HG02763 (cell line): ENCODE results near the gene POLR1D.
"Not testable (repeated sequence)": the region's sequence is repeated elsewhere in the genome, so short reads cannot be mapped to it uniquely, and the experiment has no call there.

Source experiments
- ATAC-seq: cut with Tn5 transposase; IDR thresholded peaks from one replicate; pipeline ENCODE4 v1.9.1; 2021; ENCODE audit warnings: mild to moderate bottlenecking, moderate library complexity; ENCODE audit not compliant: unreplicated experiment

Gene POLR1D

DNA sequence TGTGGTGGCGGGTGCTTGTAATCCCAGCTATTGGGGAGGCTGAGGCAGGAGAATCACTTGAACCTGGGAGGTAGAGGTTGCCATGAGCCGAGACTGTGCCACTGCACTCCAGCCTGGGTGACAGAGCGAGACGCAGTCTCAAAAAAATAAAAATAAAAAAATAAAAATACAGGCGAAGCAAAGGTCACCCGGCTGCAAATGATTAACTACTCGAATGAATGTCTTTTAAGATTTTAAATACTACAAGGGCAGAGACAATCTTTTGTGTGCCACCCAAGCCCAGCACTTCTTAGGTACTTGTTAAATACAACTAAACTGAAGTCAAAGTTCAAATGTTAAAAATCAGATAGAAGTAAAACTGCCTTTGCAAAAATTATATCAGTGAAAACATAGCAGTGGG, 8.1 kb upstream of the POLR1D start:
- no peak for ATAC-seq

DNA sequence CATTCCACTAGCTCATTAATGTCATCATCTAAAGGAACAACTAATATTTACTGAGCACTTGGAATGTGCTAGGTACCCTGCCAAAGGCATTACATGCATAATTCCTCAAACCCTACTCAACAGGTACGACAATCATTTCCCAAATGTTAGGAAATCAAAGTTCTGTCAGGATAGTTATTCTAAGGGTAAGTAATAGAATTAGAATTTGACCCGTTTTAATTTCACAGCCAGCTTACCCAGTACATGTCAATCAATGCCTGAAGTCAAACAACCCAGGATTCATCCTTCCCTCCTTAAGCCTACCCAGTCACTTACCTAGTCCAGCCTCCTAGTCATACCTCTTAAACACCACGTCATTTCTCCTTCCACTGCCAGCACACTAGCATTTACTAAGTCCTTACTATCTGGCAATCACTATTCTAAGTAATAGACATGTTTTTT, 3.8 kb upstream of the POLR1D start:
- ATAC-seq, result no peak

DNA sequence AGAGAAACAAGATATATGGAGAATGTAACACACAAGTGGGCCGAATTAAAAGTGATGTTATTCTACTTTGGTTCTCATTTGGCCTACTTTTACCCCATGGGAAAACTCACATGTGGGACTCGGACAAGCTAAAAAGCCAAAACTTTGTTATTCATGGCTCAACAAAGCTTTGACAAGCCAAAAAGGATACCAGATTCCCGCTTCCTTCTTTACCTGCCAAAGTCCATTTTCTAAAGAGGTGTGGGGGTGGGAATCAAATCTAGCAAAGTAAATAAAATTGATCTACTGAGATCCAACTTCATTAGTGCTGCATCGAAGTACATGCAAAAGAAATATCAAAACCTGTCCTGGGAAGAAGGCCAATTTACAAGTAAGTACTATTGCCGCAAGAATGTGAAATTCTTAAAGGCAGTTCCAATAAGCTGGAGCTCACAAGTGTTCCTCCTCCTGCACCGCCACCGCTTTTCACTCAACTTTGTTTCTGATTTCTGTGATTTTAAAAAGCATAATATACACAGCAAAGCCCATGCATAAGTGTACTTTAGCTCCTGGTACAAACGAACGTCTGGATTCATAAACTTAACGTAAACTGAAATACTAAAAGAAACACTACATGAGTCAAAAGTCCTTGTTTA, 2.5 kb upstream of the POLR1D start:
- no peak for ATAC-seq

DNA sequence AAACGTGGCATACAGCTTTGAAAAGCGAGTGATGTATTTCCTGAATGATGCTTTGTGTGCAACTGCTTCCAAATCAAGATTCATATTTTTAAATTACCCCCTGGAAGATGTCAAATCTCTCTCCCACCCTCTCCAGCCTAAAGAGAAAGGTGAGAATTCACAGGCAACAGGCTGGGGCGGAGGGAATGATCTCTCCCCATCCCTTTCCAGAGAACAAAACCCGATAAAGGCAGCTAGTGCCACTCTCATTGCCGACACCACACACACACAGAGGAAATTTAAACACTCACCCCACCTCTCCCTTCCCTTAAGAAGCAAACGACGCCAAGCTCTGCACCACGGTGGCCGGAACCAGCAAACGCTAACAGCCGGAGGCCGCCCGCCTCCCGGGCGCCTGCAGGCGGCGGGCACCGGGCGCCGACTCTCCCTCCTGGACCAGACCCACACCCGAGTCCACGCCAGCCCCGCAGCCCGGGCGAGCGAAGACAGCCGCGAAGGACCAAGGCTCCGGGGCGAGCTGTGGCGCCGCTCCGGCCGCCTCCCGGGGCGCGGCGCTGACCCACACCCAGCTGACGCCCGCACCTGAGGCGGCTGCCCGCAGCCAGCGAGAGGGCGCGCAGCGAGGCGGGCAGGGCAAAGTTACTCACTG, 1.8 kb upstream of the POLR1D start:
- peak; percentile 30 for ATAC-seq

DNA sequence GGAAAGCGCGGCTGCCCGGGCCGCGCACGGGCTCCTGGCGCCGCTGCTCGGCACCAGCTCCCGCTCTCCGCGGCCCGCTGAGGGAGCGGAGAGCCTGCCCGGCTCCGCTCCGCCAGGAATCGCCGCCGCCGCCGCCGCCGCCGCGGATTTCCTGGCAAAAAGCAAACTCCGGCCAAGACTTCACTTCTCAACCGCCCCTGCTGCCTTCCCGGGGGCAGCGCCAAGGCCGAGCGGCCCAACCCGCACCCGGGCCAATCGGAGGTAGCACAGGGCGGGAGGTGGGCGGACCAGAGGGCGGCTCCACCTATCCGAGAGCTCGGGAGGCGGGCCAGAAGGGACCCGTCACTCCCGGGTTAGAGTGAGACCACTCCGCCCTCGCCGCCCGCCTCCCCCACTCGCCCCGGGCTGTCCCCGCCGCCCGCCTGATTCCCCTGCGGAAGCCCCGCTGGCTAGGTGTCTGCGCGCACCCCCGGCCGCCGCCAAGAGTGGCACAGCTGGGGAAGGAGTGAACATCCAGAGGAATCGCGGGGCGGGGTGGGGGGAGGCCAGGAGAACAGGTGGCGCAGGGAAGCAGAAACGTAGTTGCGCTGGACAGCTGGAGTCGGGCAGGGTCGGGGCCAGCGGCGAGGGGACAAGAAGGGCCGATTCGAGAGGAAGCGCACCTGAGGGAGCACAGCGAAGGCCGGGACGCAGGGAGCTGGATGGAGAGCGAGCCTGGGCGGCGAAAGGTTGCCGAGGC, 1.1 kb upstream of the POLR1D start, which contains the start of gene LNX2:
LNX2 (minus strand) TSS at position 153 of the 739 bp plus-strand sequence. CDS start 38,826 bp downstream, outside the sequence.
- peak; percentile 87 for ATAC-seq

- ATAC-seq, result no peak
Measured at GRCh38 chr13:27621116-27621365, 651 bp upstream of the POLR1D start.

- no peak for ATAC-seq
Measured at GRCh38 chr13:27622102-27622820, 569 bp downstream of the POLR1D start.

DNA sequence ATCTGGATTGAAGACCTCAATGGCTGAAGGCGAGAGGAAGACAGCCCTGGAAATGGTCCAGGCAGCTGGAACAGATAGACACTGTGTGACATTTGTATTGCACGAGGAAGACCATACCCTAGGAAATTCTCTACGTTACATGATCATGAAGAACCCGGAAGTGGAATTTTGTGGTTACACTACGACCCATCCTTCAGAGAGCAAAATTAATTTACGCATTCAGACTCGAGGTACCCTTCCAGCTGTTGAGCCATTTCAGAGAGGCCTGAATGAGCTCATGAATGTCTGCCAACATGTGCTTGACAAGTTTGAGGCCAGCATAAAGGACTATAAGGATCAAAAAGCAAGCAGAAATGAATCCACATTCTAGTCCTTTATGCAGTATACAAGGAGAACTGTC, 1.2 kb downstream of the POLR1D start:
- ATAC-seq, result no peak

DNA sequence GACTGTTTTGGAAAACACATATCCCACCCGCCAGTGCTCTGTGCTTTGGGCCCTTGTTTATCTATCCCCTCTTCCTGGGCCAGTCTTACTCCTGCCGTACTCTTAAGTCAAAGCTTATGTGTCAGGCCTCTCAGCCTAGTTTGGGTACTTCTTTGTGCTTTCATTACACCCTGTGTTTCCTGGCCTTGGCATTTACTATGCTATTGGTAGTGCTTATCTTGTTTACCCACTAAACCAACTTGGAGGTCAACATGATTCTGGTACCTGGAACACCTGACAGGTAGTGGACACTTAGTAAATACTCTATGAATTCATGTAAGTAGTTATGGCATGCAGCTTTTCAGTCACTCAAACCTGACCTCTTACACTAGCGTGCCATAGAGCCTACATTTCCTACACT, 2.4 kb downstream of the POLR1D start:
- no peak for ATAC-seq

DNA sequence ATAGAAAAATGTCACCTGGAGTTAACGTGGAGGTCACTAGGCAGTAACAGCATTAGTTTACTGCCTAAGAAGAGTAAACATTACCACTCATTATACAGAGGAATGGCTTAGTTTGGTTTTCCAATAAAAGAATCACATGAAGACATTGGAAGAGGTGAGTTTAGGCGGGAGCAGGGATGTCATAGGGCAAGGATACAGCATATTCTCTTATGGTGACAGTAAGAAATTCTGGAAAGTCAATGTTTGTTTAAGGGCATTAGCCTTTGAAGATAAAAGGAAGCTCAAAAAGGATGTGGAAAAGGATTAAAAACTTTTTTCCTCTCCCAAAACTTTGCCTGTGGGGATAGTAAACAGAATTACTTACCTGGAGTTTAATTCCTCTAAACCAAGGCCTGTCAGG, 4.1 kb downstream of the POLR1D start:
- ATAC-seq, result no peak

- ATAC-seq, result no peak
Measured at GRCh38 chr13:27627380-27627779, 5.7 kb downstream of the POLR1D start.

GRCh38 chr13:27628081-27628480, 6.4 kb downstream of the POLR1D start:
- ATAC-seq, result no peak

DNA sequence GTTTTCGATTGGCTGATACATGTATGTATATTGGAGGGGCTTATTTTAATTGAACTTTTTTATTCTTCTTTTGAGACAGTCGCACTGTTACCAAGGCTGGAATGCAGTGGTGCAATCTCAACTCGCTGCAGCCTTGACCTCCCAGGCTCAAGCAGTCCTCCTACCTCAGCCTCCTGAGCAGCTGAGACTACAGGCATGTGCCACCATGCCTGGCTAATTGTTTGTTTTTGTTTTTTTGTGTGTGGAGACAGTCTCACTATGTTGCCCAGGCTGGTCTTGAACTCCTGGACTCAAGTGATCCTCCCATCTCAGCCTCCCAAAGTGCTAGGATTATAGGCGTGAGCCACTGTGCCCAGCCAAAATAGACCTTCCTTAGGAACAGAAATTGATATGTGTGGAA, 7.1 kb downstream of the POLR1D start:
- ATAC-seq, result not testable (repeated sequence)

- ATAC-seq, result no peak
Measured at GRCh38 chr13:27631156-27631555, 9.5 kb downstream of the POLR1D start.

GRCh38 chr13:27631665-27632064, 10.0 kb downstream of the POLR1D start:
- no peak for ATAC-seq

- no peak for ATAC-seq
Measured at GRCh38 chr13:27632214-27632613, 10.5 kb downstream of the POLR1D start.

GRCh38 chr13:27632648-27633047, 11.0 kb downstream of the POLR1D start:
- no peak for ATAC-seq

DNA sequence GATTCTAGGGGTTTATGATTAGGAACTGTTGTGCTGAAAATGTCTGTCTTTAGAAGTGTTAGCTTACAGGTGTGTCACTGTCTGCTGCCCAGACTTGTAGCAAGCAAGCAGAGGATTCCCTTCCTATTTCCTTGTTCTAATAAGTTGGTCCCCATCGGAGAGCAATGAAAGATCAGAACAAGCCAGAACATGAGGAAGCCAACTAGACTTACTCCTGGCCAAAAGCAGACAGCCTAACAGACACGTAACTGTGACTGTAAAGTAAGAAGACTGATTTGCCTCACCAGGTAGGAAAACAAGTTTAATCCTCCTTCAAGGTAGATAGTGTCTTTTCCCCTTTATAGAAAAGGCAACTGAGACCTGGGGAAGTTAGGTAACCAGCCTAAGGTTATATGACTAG, 12.5 kb downstream of the POLR1D start:
- ATAC-seq, result no peak

GRCh38 chr13:27634791-27635190, 13.1 kb downstream of the POLR1D start:
- ATAC-seq, result no peak

DNA sequence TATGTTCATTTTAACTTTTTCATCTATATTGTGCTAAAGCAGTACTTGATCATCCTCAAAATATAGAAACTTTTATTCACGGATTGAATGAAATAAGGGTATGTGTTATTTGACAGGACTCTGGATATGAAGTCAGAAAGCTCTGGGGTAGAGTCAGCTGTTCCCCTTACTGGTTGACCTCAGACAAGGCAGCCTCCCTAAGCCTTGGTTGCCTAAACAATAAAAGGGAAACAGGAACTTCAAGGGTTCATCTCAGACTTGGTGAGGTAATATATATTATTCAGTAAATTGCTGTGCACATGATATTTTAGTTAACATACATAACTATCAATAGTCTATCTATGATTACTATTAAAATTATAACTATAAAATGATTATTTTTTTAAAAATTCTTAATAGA, 13.6 kb downstream of the POLR1D start:
- ATAC-seq, result no peak

- no peak for ATAC-seq
Measured at GRCh38 chr13:27636589-27637288, 15.0 kb downstream of the POLR1D start.
